Loucy (cell line): ENCODE measurements around the gene LCN12.

Experiments
- H2AFZ ChIP-seq: fragments of 200-600 bp; sonication (generic); 2 replicates; pipeline ENCODE4 v1.6.0; 2016; ENCODE audit warnings: antibody characterized with exemption, mild to moderate bottlenecking, low read length, moderate library complexity
- H3F3A ChIP-seq: fragments of 200-600 bp; 2 replicates; pipeline ENCODE4 v1.6.0; 2016; ENCODE audit warnings: antibody characterized with exemption, low read depth, mild to moderate bottlenecking
- H3K27me3 ChIP-seq: fragments of 200-600 bp; sonication (generic); 2 replicates; pipeline ENCODE4 v1.6.1; 2014; ENCODE audit warnings: low read length, mild to moderate bottlenecking; ENCODE audit not compliant: insufficient read depth, poor library complexity, severe bottlenecking
- H3K36me3 ChIP-seq: fragments of 200-600 bp; sonication (generic); 2 replicates; pipeline ENCODE4 v1.6.1; 2016; ENCODE audit warnings: low read length; ENCODE audit not compliant: insufficient read depth
- H3K4me1 ChIP-seq: fragments of 200-600 bp; sonication (generic); 2 replicates; pipeline ENCODE4 v1.5.1; 2014; ENCODE audit warnings: low read length, mild to moderate bottlenecking; ENCODE audit not compliant: insufficient read depth, poor library complexity, severe bottlenecking
- H3K4me2 ChIP-seq: fragments of 200-600 bp; sonication (generic); 2 replicates; pipeline ENCODE4 v1.6.0; 2014; ENCODE audit warnings: antibody characterized with exemption, low read length, low read depth, mild to moderate bottlenecking; ENCODE audit not compliant: poor library complexity, severe bottlenecking
- H3K4me3 ChIP-seq: fragments of 200-600 bp; sonication (generic); 2 replicates; pipeline ENCODE4 v1.5.1; 2014; ENCODE audit warnings: low read length, mild to moderate bottlenecking, mixed read lengths; ENCODE audit not compliant: poor library complexity, severe bottlenecking
- H3K79me2 ChIP-seq: fragments of 200-600 bp; sonication (generic); 2 replicates; pipeline ENCODE4 v1.6.1; 2014; ENCODE audit warnings: low read length; ENCODE audit not compliant: insufficient read depth
- H3K9ac ChIP-seq: fragments of 200-600 bp; sonication (generic); 2 replicates; pipeline ENCODE4 v1.6.0; 2014; ENCODE audit warnings: mild to moderate bottlenecking, low read depth, low read length, moderate library complexity; ENCODE audit not compliant: poor library complexity, severe bottlenecking
- H3K9me2 ChIP-seq: fragments of 200-600 bp; sonication (generic); replicated peaks from 2 replicates; pipeline ENCODE4 v1.6.1; 2016; ENCODE audit warnings: low read depth, low read length, mixed read lengths
- H3K9me3 ChIP-seq: fragments of 200-600 bp; sonication (generic); 2 replicates; pipeline ENCODE4 v1.6.1; 2014; ENCODE audit warnings: mild to moderate bottlenecking, antibody characterized with exemption, low read length, low read depth; ENCODE audit not compliant: insufficient read depth
- H4K20me1 ChIP-seq: fragments of 200-600 bp; sonication (generic); 2 replicates; pipeline ENCODE4 v1.6.0; 2014; ENCODE audit warnings: antibody characterized with exemption, low read length, mild to moderate bottlenecking; ENCODE audit not compliant: insufficient read depth, poor library complexity, severe bottlenecking
- CTCF ChIP-seq: fragments of 200-600 bp; sonication (generic); conservative IDR thresholded peaks from 2 replicates; pipeline ENCODE4 v1.5.1; 2014; ENCODE audit warnings: mild to moderate bottlenecking, antibody characterized with exemption, low read length
- EZH2phosphoT487 ChIP-seq: fragments of 200-600 bp; IDR thresholded peaks from 2 replicates; pipeline ENCODE4 v1.6.1; 2018; ENCODE audit warnings: antibody characterized with exemption, mild to moderate bottlenecking, moderate library complexity, borderline replicate concordance

LCN12 gene

GRCh38 chr9:136979769-136980587 lies 27.9 kb downstream of the LCN12 start:
- Histone ChIP-seq H3F3A (no peaks in the 10 kb centered on the region), H2AFZ (no peak overlapping the region), H3K36me3 (no peaks in the 10 kb centered on the region), H3K4me3 (no peak overlapping the region), H3K9me2 (no peaks in the 10 kb centered on the region), H3K9ac (no peak overlapping the region), H3K4me2 (no peak overlapping the region), H3K79me2 (no peaks in the 10 kb centered on the region), H4K20me1 (no peaks in the 10 kb centered on the region), H3K27me3 (no peaks in the 10 kb centered on the region), H3K9me3 (no peaks in the 10 kb centered on the region), H3K4me1 (peaks cover 5% of the 10 kb centered on the region)
- TF ChIP-seq EZH2phosphoT487 = no peak
- TF ChIP-seq CTCF = no peak

- Histone ChIP-seq H3K79me2 (no peaks in the 10 kb centered on the region), H3K9me3 (no peaks in the 10 kb centered on the region), H3K9me2 (no peaks in the 10 kb centered on the region), H3K4me2 (no peak overlapping the region), H3K27me3 (no peaks in the 10 kb centered on the region), H2AFZ (no peak overlapping the region), H4K20me1 (no peaks in the 10 kb centered on the region), H3K36me3 (no peaks in the 10 kb centered on the region), H3F3A (no peaks in the 10 kb centered on the region), H3K9ac (no peak overlapping the region), H3K4me1 (no peaks in the 10 kb centered on the region), H3K4me3 (no peak overlapping the region)
- TF ChIP-seq CTCF (no peak), EZH2phosphoT487 (no peak)
Observed at GRCh38 chr9:136980669-136981478, 28.8 kb downstream of the LCN12 start.

- TF ChIP-seq EZH2phosphoT487 = no peak
- TF ChIP-seq CTCF = no peak
- Histone ChIP-seq H3K27me3 (no peaks in the 10 kb centered on the region), H3K9me3 (no peaks in the 10 kb centered on the region), H2AFZ (no peak overlapping the region), H3K79me2 (no peaks in the 10 kb centered on the region), H3K36me3 (no peaks in the 10 kb centered on the region), H3K4me2 (no peak overlapping the region), H3K9me2 (no peaks in the 10 kb centered on the region), H3K9ac (no peak overlapping the region), H4K20me1 (no peaks in the 10 kb centered on the region), H3F3A (no peaks in the 10 kb centered on the region), H3K4me3 (no peak overlapping the region), H3K4me1 (no peaks in the 10 kb centered on the region)
Observed at GRCh38 chr9:136981588-136982231, 29.6 kb downstream of the LCN12 start.
